K562 treated with DMSO at 1 percent for 12 hours (cell line): ENCODE measurements around the gene OTOR. TPM values are rescaled to one million over a fixed set of nuclear protein-coding genes. Genes with fewer than 3 reads are reported as not detected.

Experiments used
- total RNA-seq: library from RNA; unstranded; fragments of 300-600 nt; gene quantifications from 2 replicates; pipeline ENCODE4 v1.2.3, GENCODE V29; 2022; ENCODE audit not compliant: insufficient read depth

The OTOR gene, protein sequence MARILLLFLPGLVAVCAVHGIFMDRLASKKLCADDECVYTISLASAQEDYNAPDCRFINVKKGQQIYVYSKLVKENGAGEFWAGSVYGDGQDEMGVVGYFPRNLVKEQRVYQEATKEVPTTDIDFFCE
- total RNA-seq: not detected in 2 replicates

DNA sequence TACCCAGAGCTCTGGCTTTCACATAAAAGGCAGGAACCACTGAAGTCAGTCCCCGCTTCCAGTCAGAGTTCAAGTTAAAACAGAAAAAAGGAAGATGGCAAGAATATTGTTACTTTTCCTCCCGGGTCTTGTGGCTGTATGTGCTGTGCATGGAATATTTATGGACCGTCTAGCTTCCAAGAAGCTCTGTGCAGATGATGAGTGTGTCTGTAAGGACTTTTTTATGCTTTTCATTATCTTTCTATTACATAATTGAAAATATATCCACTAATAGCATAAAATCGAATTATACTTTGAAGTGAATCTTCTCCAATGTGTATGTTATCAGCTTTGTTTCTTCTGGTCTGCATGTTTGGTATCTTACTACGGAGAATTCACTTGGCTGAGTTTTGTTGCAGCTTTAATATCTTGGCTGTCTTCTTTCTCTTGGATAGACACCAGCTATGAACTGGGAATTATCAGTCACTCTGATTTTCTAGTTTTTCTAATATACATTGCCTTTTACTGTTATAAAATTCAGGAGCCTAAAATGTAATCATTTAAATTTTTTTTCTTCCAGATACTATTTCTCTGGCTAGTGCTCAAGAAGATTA, at the start of gene OTOR:
OTOR (plus strand) TSS at position 51 of the 593 bp plus-strand sequence; CDS start at position 95, 44 bp downstream.

DNA sequence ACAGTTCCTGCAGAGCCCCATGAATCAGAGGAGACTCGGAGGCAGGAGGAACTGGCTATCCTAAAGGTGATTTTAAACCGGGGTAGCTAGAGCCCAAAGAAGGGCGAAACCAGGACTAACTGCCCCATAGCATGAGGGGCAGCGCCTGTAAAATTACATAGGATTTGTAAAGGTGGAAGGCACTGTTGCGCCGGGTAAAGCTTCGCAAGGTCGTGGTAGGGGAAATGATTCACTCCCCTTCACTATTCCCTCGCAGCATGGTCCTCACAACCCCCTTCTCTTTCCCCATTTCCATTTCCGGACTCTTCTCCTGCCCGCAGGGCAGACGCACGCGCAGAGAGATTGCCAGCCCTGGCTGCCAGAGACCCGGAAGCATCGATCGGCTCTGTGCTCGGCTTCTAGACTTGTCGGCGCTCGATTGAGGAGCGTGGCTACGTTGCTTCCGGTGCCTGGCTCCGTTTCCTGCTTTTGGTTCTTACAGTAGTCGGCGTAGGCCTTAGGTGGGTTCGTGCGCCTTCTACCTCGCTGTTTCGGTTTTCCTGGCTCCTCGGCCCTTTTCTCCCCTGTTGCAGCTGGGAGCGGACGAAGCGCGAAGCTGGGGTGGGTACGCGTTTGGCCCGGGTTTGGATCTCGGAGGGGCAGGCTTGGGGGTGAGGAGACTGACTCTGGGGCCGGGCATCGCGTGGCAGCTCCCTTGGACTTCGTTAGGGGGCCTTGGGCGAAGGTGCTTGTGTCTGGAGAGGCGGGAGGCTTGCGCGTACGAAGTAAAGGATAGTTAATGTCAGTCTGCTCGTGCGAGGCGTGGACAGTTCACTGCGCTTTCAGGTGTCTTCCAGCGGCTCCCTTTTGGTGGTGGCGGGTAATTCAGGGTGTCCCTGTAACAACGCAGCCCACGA, 18.3 kb upstream of the OTOR start, which contains the start of gene SNRPB2:
SNRPB2 (plus strand) TSS at position 462 of the 896 bp plus-strand sequence. CDS start 1,677 bp downstream, outside the sequence.

Other genes with a start within 250 kb of the OTOR start
- 3.1 and 7.6 TPM in 2 replicates for gene KIF16B, start 174.9 kb upstream of the OTOR start, total RNA-seq
- 33.3 and 41.6 TPM in 2 replicates for gene SNRPB2, start 18.3 kb upstream of the OTOR start, total RNA-seq